ENCODE measurements around the gene JAKMIP1.
A peak's percentile ranks its signal among the peaks of the same experiment; 100 is the strongest.

JAKMIP1 gene

DNA sequence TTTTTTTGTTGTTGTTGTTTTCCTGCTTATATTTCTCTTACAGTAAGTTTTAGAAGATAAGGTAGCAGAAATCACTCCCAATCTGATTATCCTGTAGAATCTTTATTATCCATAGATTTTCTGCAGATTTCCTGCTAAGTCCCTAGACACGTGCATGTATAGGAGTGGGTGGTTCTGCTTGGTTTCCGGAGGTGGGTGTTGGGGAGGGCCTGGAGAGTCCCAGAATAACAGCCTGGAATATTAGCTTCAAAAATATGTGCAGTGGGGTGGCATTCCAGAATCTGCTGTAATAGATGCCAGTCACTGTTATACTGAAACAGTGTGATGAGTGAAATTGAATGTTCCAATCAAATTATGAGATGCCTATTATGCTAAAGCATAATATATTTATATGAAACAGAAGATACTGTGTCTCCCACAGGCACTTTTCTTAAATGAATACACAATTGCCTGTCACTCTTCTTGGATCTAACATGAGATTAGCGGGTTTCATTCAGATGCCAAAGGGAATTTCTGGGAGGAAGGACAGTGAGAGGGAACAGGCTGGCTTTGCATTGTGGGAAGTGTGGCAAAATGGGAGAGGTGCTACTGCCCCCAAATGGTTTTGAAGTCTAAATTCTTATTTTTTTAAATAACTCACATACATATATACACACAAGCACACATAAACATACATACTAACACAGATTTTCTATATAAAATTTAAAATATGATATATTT lies 219.8 kb downstream of the JAKMIP1 start:
- H3K36me3 ChIP-seq (replicated peaks), result no peaks in the 10 kb centered on the region
- H3K27ac ChIP-seq, result no peak overlapping the region
- TF ChIP-seq, protein P1, sequence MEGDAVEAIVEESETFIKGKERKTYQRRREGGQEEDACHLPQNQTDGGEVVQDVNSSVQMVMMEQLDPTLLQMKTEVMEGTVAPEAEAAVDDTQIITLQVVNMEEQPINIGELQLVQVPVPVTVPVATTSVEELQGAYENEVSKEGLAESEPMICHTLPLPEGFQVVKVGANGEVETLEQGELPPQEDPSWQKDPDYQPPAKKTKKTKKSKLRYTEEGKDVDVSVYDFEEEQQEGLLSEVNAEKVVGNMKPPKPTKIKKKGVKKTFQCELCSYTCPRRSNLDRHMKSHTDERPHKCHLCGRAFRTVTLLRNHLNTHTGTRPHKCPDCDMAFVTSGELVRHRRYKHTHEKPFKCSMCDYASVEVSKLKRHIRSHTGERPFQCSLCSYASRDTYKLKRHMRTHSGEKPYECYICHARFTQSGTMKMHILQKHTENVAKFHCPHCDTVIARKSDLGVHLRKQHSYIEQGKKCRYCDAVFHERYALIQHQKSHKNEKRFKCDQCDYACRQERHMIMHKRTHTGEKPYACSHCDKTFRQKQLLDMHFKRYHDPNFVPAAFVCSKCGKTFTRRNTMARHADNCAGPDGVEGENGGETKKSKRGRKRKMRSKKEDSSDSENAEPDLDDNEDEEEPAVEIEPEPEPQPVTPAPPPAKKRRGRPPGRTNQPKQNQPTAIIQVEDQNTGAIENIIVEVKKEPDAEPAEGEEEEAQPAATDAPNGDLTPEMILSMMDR (IDR thresholded peaks at IDR 0.05; ENCODE audit: low read depth, low read length, missing control alignments), result no peak
- no peak overlapping the region for H3K4me3 ChIP-seq (ENCODE audit: low read depth, low read length)
- no peak for DNase-seq
- no peaks in the 10 kb centered on the region for H3K27me3 ChIP-seq (replicated peaks)
- in situ Hi-C loops (cut with HindIII; ENCODE audit: low pct_ligation_motif_present, low sequenced_read_pairs), result no loop called here

DNA sequence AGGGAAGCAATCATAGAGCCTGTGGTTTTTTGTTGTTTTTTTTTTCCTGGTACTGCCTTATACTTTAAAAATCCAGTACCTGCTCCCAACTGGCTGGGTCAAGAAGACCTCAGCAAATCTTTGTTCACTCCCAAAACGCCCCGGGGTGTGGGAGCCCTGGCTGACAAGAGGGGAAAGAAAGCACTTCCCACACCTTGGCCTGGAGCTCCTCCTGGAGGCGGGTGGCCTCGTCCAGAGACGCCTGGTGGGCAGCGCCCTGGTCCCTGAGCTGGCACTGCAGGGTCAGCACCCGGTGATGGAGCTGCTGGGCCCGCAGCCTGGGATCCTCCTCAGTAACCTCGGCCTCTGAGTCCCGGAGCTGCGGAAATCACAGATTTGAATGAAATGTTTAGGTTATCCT lies 220.4 kb downstream of the JAKMIP1 start:
- no peaks in the 10 kb centered on the region for H3K27me3 ChIP-seq (replicated peaks)
- H3K27ac ChIP-seq, result no peak overlapping the region
- TF ChIP-seq, protein P1 (IDR thresholded peaks at IDR 0.05; ENCODE audit: low read depth, low read length, missing control alignments), result peak; percentile 48
- DNase-seq, result no peak
- H3K36me3 ChIP-seq (replicated peaks), result no peaks in the 10 kb centered on the region
- H3K4me3 ChIP-seq (ENCODE audit: low read depth, low read length), result no peak overlapping the region
- in situ Hi-C loops (cut with HindIII; ENCODE audit: low pct_ligation_motif_present, low sequenced_read_pairs), result no loop called here

DNA sequence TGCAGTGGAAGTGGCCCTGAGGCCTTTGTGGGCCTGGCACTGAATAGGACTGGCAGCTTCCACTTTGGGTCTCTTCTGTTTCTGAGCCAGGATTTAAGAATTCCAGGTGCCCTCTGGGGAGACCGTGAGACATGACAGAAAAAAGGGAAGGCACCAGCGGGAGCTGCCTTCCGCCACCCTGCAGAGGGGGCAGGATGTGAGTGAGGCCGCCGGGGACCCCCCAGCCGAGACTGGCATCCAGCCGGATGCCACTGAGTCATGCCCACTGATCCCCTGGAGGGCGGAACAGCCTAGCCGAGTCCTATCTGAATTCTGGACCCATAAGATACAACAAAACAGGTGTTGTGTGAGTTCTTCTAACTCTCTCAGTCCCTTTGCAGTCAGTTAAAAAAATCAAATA lies 223.4 kb downstream of the JAKMIP1 start:
- TF ChIP-seq, protein P1 (IDR thresholded peaks at IDR 0.05; ENCODE audit: low read depth, low read length, missing control alignments), result no peak
- no peak for DNase-seq
- in situ Hi-C loops (cut with HindIII; ENCODE audit: low pct_ligation_motif_present, low sequenced_read_pairs), result no loop called here
- H3K4me3 ChIP-seq (ENCODE audit: low read depth, low read length), result no peak overlapping the region
- H3K27me3 ChIP-seq (replicated peaks), result no peaks in the 10 kb centered on the region
- H3K27ac ChIP-seq, result no peak overlapping the region
- H3K36me3 ChIP-seq (replicated peaks), result no peaks in the 10 kb centered on the region

DNA sequence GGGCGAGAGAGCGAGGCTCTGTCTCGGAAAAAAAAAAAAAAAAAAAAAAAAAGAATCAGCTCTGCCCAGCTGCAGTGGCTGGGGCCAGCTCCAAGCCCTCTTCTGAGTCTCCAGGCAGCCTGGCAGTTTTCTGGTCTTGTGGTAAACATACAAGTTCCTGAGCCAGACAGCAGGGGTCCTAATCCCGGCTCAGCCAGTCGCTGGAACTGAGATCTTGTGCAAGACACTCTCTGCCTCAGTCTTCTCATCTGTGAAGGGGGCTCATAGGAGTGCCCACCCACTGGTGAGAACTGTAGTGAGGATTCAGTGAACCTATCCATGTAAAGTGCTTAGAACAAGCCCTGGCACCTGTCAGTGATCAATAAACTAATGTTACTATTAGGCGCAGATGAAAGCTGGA lies 223.9 kb downstream of the JAKMIP1 start:
- H3K27me3 ChIP-seq (replicated peaks), result no peaks in the 10 kb centered on the region
- TF ChIP-seq, protein P1 (IDR thresholded peaks at IDR 0.05; ENCODE audit: low read depth, low read length, missing control alignments), result no peak
- H3K36me3 ChIP-seq (replicated peaks), result no peaks in the 10 kb centered on the region
- in situ Hi-C loops (cut with HindIII; ENCODE audit: low pct_ligation_motif_present, low sequenced_read_pairs), result no loop called here
- H3K27ac ChIP-seq, result no peak overlapping the region
- no peak overlapping the region for H3K4me3 ChIP-seq (ENCODE audit: low read depth, low read length)
- no peak for DNase-seq

All from brain microvascular endothelial cell (primary cell).